Measurements from ENCODE around the gene NLGN4X.

DNA sequence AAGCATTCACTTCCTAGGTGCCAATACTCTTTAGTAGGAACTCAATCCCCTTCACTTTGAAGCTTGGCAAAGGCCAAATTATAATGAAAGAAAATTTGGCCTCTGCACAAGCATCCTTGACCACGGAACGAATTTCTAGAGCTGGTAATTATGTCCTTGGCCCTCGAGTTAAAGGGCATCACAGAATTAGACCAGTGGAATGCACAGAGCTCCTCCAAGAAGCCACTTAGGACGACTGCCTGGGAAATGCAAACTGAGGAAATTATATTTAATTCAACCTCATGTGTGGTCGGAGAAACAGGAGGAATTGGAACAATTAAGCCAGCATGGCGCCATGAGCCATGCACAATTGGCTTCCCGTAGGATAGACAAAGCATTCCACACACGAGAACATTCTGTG is 59.3 kb downstream of the NLGN4X start:
- TF ChIP-seq, protein P1, sequence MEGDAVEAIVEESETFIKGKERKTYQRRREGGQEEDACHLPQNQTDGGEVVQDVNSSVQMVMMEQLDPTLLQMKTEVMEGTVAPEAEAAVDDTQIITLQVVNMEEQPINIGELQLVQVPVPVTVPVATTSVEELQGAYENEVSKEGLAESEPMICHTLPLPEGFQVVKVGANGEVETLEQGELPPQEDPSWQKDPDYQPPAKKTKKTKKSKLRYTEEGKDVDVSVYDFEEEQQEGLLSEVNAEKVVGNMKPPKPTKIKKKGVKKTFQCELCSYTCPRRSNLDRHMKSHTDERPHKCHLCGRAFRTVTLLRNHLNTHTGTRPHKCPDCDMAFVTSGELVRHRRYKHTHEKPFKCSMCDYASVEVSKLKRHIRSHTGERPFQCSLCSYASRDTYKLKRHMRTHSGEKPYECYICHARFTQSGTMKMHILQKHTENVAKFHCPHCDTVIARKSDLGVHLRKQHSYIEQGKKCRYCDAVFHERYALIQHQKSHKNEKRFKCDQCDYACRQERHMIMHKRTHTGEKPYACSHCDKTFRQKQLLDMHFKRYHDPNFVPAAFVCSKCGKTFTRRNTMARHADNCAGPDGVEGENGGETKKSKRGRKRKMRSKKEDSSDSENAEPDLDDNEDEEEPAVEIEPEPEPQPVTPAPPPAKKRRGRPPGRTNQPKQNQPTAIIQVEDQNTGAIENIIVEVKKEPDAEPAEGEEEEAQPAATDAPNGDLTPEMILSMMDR (IDR thresholded peaks at IDR 0.05; ENCODE audit: low read length) = no peak
- TF ChIP-seq EZH2 (IDR thresholded peaks at IDR 0.05; ENCODE audit: borderline replicate concordance, low read length) = no peak

Data from OCI-LY1 (cell line).